IPS-18c (cell line): ENCODE measurements around the gene FAM234A.
"Not testable (repeated sequence)": the region's sequence is repeated elsewhere in the genome, so short reads cannot be mapped to it uniquely, and the experiment has no call there.

ENCODE experiments used
- H3K4me3 ChIP-seq: 2 replicates; pipeline ENCODE4 v1.7.0; 2013; ENCODE audit warnings: low read depth, mild to moderate bottlenecking, low read length, moderate library complexity; ENCODE audit not compliant: insufficient read depth
- H3K9me3 ChIP-seq: one replicate; pipeline ENCODE4 v1.6.1; 2013; ENCODE audit warnings: mild to moderate bottlenecking, low read length, moderate library complexity; ENCODE audit not compliant: control insufficient read depth, insufficient read depth

FAM234A gene

GRCh38 chr16:234468-235305 is at the start of gene FAM234A:
Gene FAM234A, plus strand, starts transcription at chr16:234821. Its CDS starts 19,593 bp downstream, at chr16:254414.
- Histone ChIP-seq H3K4me3 (peak within 1 kb of the TSS; percentile 92), H3K9me3 (no peaks in the 10 kb centered on the region)

DNA sequence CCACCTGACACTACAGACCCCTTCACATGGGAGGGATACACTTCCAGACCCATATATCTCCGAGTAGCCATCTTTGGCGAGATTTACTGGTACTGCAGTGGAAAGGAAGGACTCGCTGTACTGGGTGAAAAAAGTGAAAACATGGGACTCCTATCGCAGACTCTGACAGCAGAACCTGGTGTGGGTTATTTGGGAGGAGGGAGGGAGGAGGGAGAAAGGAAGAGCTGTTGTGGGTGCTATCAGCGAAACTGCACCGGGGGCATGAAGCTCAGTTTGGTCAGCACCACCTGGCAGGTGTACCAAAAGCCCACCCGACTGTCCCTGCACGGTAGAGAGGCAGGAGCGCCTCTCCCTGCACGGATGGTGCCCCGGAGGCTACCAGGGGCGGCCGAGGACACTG is 49.4 kb upstream of the FAM234A start:
- peaks cover 3% of the 10 kb centered on the region for H3K9me3 ChIP-seq
- H3K4me3 ChIP-seq = no peak overlapping the region

- no peak overlapping the region for H3K4me3 ChIP-seq
- peaks cover 3% of the 10 kb centered on the region for H3K9me3 ChIP-seq
These were observed 48.9 kb upstream of the FAM234A start for GRCh38 chr16:185691-186090.

DNA sequence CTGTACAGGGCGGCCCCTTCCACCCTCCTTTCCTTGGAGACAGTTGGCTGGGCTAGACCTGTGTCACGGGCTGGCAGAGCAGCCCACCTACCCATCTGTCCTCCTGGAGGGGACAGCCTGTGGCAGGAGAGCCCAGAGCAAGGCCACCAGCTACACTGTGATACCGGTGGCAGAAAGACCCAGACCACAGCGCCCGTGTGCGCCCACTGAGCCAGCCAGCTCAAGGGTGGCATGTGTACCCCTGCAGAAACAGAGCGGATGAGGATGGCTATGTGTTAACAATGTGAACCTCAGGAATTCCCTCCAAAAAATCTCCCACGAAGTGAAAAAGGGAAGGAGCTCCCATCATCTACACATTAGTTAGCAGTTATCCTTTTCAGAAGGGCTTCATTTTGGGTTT is 47.3 kb upstream of the FAM234A start:
- no peak overlapping the region for H3K4me3 ChIP-seq
- H3K9me3 ChIP-seq = peaks cover 3% of the 10 kb centered on the region

GRCh38 chr16:188674-189073 is 45.9 kb upstream of the FAM234A start:
- peaks cover 3% of the 10 kb centered on the region for H3K9me3 ChIP-seq
- H3K4me3 ChIP-seq = no peak overlapping the region

- Histone ChIP-seq H3K4me3 (no peak overlapping the region), H3K9me3 (peaks cover 3% of the 10 kb centered on the region)
These were observed 44.9 kb upstream of the FAM234A start for GRCh38 chr16:189604-190186.

- H3K9me3 ChIP-seq = peaks cover 3% of the 10 kb centered on the region
These were observed 42.8 kb upstream of the FAM234A start for GRCh38 chr16:191831-192230.

GRCh38 chr16:192686-193085 is 41.9 kb upstream of the FAM234A start:
- no peak overlapping the region for H3K4me3 ChIP-seq
- no peaks in the 10 kb centered on the region for H3K9me3 ChIP-seq

More at GRCh38 chr16:191831-192230, 42.8 kb upstream of the FAM234A start:
- no peak overlapping the region for H3K4me3 ChIP-seq

- H3K4me3 ChIP-seq = no peak overlapping the region
- no peaks in the 10 kb centered on the region for H3K9me3 ChIP-seq
These were observed 41.2 kb upstream of the FAM234A start for GRCh38 chr16:193441-193840.

- Histone ChIP-seq H3K4me3 (no peak overlapping the region), H3K9me3 (no peaks in the 10 kb centered on the region)
These were observed 40.1 kb upstream of the FAM234A start for GRCh38 chr16:194516-194915.

- H3K9me3 ChIP-seq = no peaks in the 10 kb centered on the region
These were observed 34.2 kb upstream of the FAM234A start for GRCh38 chr16:200388-200787.

GRCh38 chr16:203246-203645 is 31.4 kb upstream of the FAM234A start:
- H3K9me3 ChIP-seq = no peaks in the 10 kb centered on the region

More at GRCh38 chr16:200388-200787, 34.2 kb upstream of the FAM234A start:
- H3K4me3 ChIP-seq = no peak overlapping the region

DNA sequence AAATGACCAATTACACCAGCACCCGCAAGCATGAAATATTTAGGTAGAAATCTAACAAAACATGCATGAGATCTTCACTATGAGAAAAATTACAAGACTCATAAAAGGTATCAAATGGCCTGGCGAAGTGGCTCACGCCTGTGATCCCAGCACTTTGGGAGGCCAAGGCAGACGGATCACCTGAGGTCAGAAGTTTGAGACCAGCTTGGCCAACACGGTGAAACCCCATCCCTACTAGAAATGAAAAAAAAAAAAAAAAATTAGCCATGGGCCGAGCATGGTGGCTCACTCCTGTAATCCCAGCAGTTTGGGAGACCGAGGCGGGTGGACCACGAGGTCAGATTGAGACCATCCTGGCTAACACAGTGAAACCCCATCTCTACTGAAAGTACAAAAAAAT is 30.6 kb upstream of the FAM234A start:
- H3K9me3 ChIP-seq = not testable (repeated sequence)

More at GRCh38 chr16:203246-203645, 31.4 kb upstream of the FAM234A start:
- H3K4me3 ChIP-seq = no peak overlapping the region

GRCh38 chr16:209359-209758 is 25.3 kb upstream of the FAM234A start:
- H3K9me3 ChIP-seq, H3K4me3 ChIP-seq: not testable (repeated sequence)

More for the DNA sequence above, 30.6 kb upstream of the FAM234A start:
- not testable (repeated sequence) for H3K4me3 ChIP-seq

GRCh38 chr16:211631-212180 is 22.9 kb upstream of the FAM234A start:
- not testable (repeated sequence) for H3K4me3 ChIP-seq, H3K9me3 ChIP-seq

GRCh38 chr16:212999-213398 is 21.6 kb upstream of the FAM234A start:
- H3K4me3 ChIP-seq = no peak overlapping the region
- no peaks in the 10 kb centered on the region for H3K9me3 ChIP-seq

GRCh38 chr16:220021-220420 is 14.6 kb upstream of the FAM234A start:
- Histone ChIP-seq H3K9me3 (no peaks in the 10 kb centered on the region), H3K4me3 (no peak overlapping the region)
